Thyroid gland (tissue), 4 donors: ENCODE data around the gene LIMK1.

Experiments used
- POLR2A ChIP-seq, 2 donors: fragments of 450-650 bp; IDR thresholded peaks; one replicate each; pipeline ENCODE4 v1.6.1; 2017; ENCODE audit warnings: antibody characterized with exemption in 2 of 2, mild to moderate bottlenecking in 2 of 2, moderate library complexity in 1 of 2
- TF ChIP-seq, protein P1 (sequence below), 6 experiments: fragments of 200-600 bp in 3 of 6; fragments of 450-650 bp in 3 of 6; sonication (generic) in 3 of 6; IDR thresholded peaks; one replicate each; pipeline ENCODE4 v1.5.1; 2016 to 2019; ENCODE audit warnings: antibody characterized with exemption in 6 of 6, mild to moderate bottlenecking in 2 of 6, inconsistent platforms in 1 of 6, moderate library complexity in 1 of 6

DNA sequence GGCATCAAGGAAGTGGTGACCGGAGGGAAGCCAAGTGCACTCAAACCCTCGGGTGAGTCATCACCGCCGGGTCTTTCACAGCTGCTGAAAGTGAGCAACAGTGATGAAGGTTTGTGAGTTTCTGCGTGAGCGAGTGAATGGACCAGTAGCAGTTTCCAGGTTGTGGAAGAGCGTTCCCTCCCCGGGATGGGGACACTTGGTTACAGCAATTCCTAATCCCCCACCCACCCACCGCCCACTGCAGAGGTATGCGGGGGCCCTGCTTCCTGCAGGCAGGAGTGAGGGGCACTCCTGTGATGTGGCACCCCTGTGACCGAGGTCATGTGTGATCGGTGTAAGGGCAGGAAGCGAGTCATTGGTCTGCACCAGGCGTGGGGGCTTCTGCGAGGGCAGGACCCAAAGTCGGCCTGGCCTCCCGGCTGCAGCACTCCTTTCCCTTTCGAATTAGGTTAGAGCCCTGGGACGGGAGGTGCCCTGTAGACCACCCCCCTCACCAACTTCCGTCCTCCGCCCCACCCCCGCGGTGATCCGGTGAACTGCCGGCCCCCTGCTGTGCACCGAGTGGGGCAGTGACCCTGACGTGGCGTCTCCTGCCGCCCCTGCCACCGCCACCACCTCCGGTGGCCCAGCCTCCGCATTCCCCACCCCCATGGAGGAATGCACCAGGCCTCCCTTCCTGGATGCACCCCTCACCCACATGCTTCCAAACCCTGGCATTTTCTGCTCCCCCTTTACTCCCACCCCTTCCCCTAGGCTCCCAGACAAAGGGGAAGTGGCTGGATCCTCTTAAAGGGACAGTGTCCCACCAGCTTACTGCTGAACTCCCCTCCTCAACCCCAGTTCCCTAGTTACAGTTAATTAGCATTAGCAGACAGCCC is 10.9 kb downstream of the LIMK1 start:
- TF ChIP-seq, protein P1, sequence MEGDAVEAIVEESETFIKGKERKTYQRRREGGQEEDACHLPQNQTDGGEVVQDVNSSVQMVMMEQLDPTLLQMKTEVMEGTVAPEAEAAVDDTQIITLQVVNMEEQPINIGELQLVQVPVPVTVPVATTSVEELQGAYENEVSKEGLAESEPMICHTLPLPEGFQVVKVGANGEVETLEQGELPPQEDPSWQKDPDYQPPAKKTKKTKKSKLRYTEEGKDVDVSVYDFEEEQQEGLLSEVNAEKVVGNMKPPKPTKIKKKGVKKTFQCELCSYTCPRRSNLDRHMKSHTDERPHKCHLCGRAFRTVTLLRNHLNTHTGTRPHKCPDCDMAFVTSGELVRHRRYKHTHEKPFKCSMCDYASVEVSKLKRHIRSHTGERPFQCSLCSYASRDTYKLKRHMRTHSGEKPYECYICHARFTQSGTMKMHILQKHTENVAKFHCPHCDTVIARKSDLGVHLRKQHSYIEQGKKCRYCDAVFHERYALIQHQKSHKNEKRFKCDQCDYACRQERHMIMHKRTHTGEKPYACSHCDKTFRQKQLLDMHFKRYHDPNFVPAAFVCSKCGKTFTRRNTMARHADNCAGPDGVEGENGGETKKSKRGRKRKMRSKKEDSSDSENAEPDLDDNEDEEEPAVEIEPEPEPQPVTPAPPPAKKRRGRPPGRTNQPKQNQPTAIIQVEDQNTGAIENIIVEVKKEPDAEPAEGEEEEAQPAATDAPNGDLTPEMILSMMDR (IDR thresholded peaks at IDR 0.05): no peak
- TF ChIP-seq POLR2A (IDR thresholded peaks at IDR 0.05): no peak
